ENCODE measurements around the gene SPINK4. TPM values are rescaled to one million over a fixed set of nuclear protein-coding genes. Genes with fewer than 3 reads are reported as not detected.

Gene SPINK4
- total RNA-seq, 2 donors from 2014 or later = not detected

DNA sequence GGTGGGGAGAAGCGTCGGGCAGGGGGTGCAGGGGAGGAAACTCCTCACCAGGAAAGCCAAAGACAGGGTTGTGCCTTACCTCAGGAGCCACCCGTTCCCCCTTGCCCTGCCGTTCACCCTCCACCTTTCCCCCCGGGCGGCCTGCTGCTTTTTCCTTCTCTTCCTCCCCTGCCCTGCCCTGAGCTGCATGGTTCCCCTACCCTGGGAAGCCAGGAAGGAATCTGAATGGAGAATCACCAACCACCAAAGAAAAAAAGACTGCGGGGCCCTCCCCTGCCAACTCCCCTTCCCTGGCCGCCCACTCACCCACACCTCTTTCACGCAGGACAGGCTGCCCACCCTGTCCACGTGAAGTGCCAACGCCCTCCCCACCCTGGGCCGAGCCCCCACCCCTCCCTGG is 49.5 kb downstream of the SPINK4 start:
- Histone ChIP-seq H3K9me3 (no peaks in the 10 kb centered on the region), H3K27me3 (replicated peaks; ENCODE audit: insufficient read depth) (no peaks in the 10 kb centered on the region), H3K27ac (peak overlapping the region; percentile 97), H3K4me1 (replicated peaks) (peaks cover 3% of the 10 kb centered on the region), H3K36me3 (no peaks in the 10 kb centered on the region), H3K4me3 (peak overlapping the region; percentile 72)
- no peak for DNase-seq (ENCODE audit: low spot score)
- TF ChIP-seq POLR2A (IDR thresholded peaks at IDR 0.05) (no peak), POLR2AphosphoS5 (IDR thresholded peaks at IDR 0.05) (no peak)
- TF ChIP-seq, protein P1, sequence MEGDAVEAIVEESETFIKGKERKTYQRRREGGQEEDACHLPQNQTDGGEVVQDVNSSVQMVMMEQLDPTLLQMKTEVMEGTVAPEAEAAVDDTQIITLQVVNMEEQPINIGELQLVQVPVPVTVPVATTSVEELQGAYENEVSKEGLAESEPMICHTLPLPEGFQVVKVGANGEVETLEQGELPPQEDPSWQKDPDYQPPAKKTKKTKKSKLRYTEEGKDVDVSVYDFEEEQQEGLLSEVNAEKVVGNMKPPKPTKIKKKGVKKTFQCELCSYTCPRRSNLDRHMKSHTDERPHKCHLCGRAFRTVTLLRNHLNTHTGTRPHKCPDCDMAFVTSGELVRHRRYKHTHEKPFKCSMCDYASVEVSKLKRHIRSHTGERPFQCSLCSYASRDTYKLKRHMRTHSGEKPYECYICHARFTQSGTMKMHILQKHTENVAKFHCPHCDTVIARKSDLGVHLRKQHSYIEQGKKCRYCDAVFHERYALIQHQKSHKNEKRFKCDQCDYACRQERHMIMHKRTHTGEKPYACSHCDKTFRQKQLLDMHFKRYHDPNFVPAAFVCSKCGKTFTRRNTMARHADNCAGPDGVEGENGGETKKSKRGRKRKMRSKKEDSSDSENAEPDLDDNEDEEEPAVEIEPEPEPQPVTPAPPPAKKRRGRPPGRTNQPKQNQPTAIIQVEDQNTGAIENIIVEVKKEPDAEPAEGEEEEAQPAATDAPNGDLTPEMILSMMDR (IDR thresholded peaks at IDR 0.05) = no peak
- WGBS = 7% methylated on average over 12 of the region's 12 CpGs
- intact Hi-C loops (cut with DNase I) = loop anchor here (5.0 kb wide), 1 partner anchor 178 kb away; no protein-coding TSS in a partner anchor

DNA sequence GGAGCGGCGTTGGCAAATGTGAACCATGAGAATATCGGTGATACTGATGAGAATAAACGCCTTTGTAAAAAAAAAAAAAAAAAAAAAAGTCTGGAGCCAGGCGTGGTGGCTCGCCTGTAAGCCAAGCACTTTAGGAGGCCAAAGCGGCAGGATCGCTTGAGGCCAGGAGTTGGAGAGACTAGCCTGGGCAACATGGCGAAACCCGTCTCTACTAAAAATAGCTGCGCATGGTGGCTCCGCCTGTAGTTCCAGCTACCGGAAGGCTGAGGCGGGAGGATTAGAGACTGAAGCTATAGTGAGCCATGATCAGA is 49.9 kb downstream of the SPINK4 start:
- Histone ChIP-seq H3K9me3 (no peaks in the 10 kb centered on the region), H3K4me1 (replicated peaks) (peaks cover 3% of the 10 kb centered on the region), H3K27me3 (replicated peaks; ENCODE audit: insufficient read depth) (no peaks in the 10 kb centered on the region), H3K27ac (peak overlapping the region; percentile 97), H3K4me3 (peak overlapping the region; percentile 72), H3K36me3 (peaks cover 0 to 2% of the 10 kb centered on the region in 2 donors)
- intact Hi-C loops (cut with DNase I) = loop anchor here (5.0 kb wide), 2 partner anchors 37 to 177 kb away; no protein-coding TSS in a partner anchor
- no peak for DNase-seq (ENCODE audit: low spot score)
- TF ChIP-seq POLR2AphosphoS5 (IDR thresholded peaks at IDR 0.05) (no peak), POLR2A (IDR thresholded peaks at IDR 0.05) (no peak)
- under 1% methylated on average over 14 of the region's 14 CpGs for WGBS

DNA sequence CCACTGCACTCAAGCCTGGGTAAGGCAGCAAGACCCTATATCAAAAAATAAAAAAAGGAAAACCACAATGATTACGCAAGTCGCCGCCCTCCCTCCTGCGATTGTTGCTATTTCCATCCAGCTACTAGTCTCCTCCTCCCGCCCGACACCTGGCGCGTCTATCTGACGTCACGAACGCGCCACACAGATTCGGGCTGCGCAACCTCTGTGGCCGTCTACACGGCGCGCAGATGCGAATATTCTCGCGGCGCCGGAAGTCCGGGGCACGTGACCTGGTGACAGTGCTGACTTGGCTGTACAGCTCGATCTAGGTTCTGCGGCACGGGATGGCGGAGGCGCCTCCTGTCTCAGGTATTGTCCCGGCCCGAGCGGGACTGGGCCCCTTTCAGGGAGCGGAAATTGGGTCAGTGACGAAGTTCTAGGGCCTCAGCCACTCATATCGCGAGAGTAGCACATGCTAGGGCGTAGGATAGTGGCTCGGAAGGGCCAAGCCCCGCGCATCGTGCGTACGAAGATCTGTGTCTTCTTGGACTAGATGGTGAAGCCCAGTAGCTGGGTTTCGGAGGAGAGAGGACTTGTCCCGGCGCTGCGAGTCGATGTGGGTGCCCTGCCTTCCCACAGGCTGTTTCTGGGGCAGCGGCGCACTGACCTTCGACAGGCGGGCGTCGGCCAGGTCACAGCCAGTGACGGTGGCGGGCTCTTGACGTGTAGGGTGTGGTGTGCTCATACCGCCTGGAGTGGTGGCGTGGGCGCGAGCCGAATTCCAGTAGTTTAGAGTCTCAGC is 50.5 kb downstream of the SPINK4 start, which contains the start of gene NFX1:
Gene NFX1, plus strand, starts transcription at position 270 of the 784 bp plus-strand sequence. Its CDS starts 57 bp downstream, at position 327.
- DNase-seq (ENCODE audit: low spot score) = peak; percentile 96
- peaks cover 0 to 7% of the 10 kb centered on the region in 2 donors for H3K36me3 ChIP-seq
- intact Hi-C loops (cut with DNase I) = loop anchor here (5.0 kb wide), 1 partner anchor 37 kb away; no protein-coding TSS in a partner anchor
- H3K4me3 ChIP-seq = peak within 1 kb of the TSS; percentile 72
- H3K9me3 ChIP-seq = no peaks in the 10 kb centered on the region
- H3K27me3 ChIP-seq (replicated peaks; ENCODE audit: insufficient read depth) = no peaks in the 10 kb centered on the region
- WGBS = under 1% methylated on average over 59 of the region's 63 CpGs
- H3K27ac ChIP-seq = peak within 1 kb of the TSS; percentile 97
- TF ChIP-seq POLR2AphosphoS5 (IDR thresholded peaks at IDR 0.05) = peak; percentile 100
- TF ChIP-seq, protein P1 (IDR thresholded peaks at IDR 0.05) = peak in 1 of 4 experiments; percentile 33
- peak; percentile 92 for TF ChIP-seq POLR2A (IDR thresholded peaks at IDR 0.05)
- H3K4me1 ChIP-seq (replicated peaks) = peaks cover 3% of the 10 kb centered on the region

DNA sequence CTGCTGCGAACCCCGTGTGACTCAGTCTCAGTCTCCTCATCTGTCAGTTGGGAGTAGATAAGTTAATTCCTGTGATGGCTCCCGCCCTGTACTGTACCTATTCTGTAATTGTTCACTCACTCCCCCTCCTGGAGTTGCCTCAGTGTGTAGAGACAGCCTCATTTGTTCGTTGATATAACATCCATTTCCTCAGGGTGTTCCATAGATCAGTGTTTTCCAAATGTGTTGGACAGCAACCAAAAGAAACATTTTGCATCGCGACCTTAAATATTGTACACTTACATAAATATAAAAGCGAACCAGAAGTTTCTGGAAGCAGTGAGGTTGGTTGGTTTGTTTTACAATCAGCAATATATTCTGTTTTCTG is 51.0 kb downstream of the SPINK4 start:
- H3K9me3 ChIP-seq = no peaks in the 10 kb centered on the region
- H3K27me3 ChIP-seq (replicated peaks; ENCODE audit: insufficient read depth) = no peaks in the 10 kb centered on the region
- DNase-seq (ENCODE audit: low spot score) = no peak
- H3K36me3 ChIP-seq = peaks cover 0 to 12% of the 10 kb centered on the region in 2 donors
- 8% methylated on average over 7 of the region's 7 CpGs for WGBS
- TF ChIP-seq, protein P1 (IDR thresholded peaks at IDR 0.05) = no peak
- TF ChIP-seq POLR2AphosphoS5 (IDR thresholded peaks at IDR 0.05) (no peak), POLR2A (IDR thresholded peaks at IDR 0.05) (no peak)
- H3K4me1 ChIP-seq (replicated peaks) = peaks cover 3% of the 10 kb centered on the region
- H3K4me3 ChIP-seq = peak overlapping the region; percentile 72
- intact Hi-C loops (cut with DNase I) = loop anchor here (5.0 kb wide), 1 partner anchor 36 kb away; no protein-coding TSS in a partner anchor
- H3K27ac ChIP-seq = peak overlapping the region; percentile 97

DNA sequence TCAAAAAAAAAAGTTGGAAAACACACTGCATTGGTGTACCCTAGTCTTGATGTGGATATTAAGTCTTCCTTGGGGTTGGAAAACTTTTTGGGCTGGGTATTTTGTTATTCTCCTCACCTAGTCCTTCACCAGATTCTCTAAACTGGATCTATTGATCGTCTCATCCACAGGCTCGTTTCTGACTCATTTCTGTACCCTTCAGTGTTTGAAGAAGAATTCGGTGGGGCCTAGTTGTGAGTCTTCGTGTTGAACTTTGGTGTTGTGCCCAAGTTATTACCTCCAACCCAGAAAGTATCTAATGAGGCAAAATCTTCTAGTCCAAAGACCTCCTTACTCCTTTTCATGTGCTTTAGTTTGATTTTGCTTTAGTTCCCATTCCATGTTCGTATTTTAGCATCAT is 51.9 kb downstream of the SPINK4 start:
- Histone ChIP-seq H3K9me3 (no peaks in the 10 kb centered on the region), H3K27ac (no peak overlapping the region), H3K36me3 (peaks cover 0 to 13% of the 10 kb centered on the region in 2 donors), H3K27me3 (replicated peaks; ENCODE audit: insufficient read depth) (no peaks in the 10 kb centered on the region), H3K4me1 (replicated peaks) (peaks cover 3% of the 10 kb centered on the region), H3K4me3 (no peak overlapping the region)
- intact Hi-C loops (cut with DNase I) = loop anchor here (5.0 kb wide), 1 partner anchor 35 kb away; no protein-coding TSS in a partner anchor
- DNase-seq (ENCODE audit: low spot score) = no peak
- TF ChIP-seq, protein P1 (IDR thresholded peaks at IDR 0.05) = no peak
- TF ChIP-seq POLR2AphosphoS5 (IDR thresholded peaks at IDR 0.05) (no peak), POLR2A (IDR thresholded peaks at IDR 0.05) (no peak)
- 88% methylated on average over 5 of the region's 5 CpGs for WGBS
